Measurements from ENCODE around the gene NAPB. TPM values are rescaled to one million over a fixed set of nuclear protein-coding genes. Genes with fewer than 3 reads are reported as not detected.

Gene NAPB
- total and polyA plus RNA-seq, 7 donors, result 1.8 to 12.3 (median 3.0) TPM

DNA sequence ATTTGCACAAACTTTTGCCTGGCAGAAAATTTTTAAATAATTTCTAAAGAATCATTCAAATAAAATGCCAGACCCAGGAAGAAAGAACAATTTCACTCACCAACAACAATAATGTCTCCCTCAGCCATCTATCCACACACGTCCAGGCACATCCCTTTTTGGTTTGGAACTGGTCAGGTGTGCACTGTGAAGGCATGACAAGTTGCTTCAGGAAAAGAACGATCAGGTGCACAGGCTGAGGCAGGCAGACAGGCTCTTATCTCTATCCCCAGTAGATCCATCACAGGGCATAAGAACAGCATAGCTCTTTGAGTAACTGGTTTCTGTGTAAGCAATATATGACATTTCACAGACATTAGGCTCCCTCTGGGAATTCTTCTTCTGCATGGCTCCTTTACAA, 88.8 kb downstream of the NAPB start:
- no peak overlapping the region for H3K27ac ChIP-seq
- no peak overlapping the region for H3K4me3 ChIP-seq
- no peaks in the 10 kb centered on the region for H3K9me3 ChIP-seq
- intact Hi-C loops (cut with DNase I), result loop anchor here in 1 of 2 donors (10.0 kb wide), 1 partner anchor 88 kb away; no protein-coding TSS in a partner anchor
- no peaks in the 10 kb centered on the region for H3K36me3 ChIP-seq (ENCODE audit: insufficient read depth in 1 of 2, low read depth in 1 of 2)
- H3K4me1 ChIP-seq, result peaks cover 3% of the 10 kb centered on the region
- H3K27me3 ChIP-seq (ENCODE audit: insufficient read depth in 3 of 3, low read length in 2 of 3), result no peaks in the 10 kb centered on the region
- no peak for ATAC-seq
- TF ChIP-seq, protein P1, sequence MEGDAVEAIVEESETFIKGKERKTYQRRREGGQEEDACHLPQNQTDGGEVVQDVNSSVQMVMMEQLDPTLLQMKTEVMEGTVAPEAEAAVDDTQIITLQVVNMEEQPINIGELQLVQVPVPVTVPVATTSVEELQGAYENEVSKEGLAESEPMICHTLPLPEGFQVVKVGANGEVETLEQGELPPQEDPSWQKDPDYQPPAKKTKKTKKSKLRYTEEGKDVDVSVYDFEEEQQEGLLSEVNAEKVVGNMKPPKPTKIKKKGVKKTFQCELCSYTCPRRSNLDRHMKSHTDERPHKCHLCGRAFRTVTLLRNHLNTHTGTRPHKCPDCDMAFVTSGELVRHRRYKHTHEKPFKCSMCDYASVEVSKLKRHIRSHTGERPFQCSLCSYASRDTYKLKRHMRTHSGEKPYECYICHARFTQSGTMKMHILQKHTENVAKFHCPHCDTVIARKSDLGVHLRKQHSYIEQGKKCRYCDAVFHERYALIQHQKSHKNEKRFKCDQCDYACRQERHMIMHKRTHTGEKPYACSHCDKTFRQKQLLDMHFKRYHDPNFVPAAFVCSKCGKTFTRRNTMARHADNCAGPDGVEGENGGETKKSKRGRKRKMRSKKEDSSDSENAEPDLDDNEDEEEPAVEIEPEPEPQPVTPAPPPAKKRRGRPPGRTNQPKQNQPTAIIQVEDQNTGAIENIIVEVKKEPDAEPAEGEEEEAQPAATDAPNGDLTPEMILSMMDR (IDR thresholded peaks at IDR 0.05), result no peak
- DNase-seq, result no peak
- WGBS, 3 donors, result 70 to 86% (median 86%) methylated on average over 2 of the region's 2 CpGs

DNA sequence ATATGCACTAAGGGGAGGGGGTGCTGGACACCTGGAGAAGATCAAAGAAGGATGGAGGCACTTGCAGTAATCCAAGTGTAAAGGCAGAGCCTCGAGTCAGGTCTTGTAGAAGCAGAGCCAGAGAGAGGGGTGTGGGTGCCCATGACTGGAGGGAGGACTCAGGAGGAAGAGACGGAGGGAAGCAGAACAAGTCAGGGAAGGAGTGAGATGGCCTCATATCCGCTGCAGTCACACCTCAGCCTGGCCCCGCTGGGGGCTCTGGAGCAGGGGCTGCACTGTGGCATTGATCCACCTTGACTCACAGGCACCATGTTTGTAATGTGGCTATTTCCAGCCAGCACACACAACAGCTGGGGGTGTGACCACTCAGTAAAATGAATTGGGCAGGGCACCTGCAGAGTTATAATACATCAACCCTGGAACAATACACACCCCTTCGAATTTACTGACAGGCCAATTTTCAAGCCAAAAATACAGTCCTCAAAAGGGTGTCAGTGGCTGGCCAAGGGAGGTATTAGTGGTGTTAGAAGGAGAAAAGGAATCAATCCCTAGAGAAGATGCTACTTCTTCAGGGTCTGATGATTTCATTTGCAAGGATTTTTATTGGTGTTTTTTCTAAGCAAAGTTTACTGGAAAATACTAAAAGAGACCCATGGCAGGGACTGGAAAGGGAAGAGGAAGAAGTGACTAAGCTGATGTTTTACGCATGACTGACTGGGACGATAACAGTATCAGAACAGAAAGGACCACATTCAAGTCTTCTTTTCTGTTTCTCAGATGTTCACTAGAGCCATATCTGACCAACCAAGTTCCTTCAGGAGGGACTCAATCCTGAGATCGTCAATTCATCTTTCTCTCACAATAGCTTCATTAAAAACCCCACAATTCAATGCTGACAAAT, 89.6 kb downstream of the NAPB start:
- H3K36me3 ChIP-seq (ENCODE audit: insufficient read depth in 1 of 2, low read depth in 1 of 2), result no peaks in the 10 kb centered on the region
- H3K4me1 ChIP-seq, result peaks cover 3% of the 10 kb centered on the region
- intact Hi-C loops (cut with DNase I), result loop anchor here in 1 of 2 donors (10.0 kb wide), 1 partner anchor 87 kb away; no protein-coding TSS in a partner anchor
- TF ChIP-seq, protein P1 (IDR thresholded peaks at IDR 0.05), result no peak
- ATAC-seq, result no peak
- H3K27ac ChIP-seq, result no peak overlapping the region
- no peak overlapping the region for H3K4me3 ChIP-seq
- 64 to 65% (median 64%) methylated on average over 8 of the region's 8 CpGs for WGBS, 3 donors
- no peaks in the 10 kb centered on the region for H3K9me3 ChIP-seq
- DNase-seq, result no peak
- H3K27me3 ChIP-seq (ENCODE audit: insufficient read depth in 3 of 3, low read length in 2 of 3), result no peaks in the 10 kb centered on the region

DNA sequence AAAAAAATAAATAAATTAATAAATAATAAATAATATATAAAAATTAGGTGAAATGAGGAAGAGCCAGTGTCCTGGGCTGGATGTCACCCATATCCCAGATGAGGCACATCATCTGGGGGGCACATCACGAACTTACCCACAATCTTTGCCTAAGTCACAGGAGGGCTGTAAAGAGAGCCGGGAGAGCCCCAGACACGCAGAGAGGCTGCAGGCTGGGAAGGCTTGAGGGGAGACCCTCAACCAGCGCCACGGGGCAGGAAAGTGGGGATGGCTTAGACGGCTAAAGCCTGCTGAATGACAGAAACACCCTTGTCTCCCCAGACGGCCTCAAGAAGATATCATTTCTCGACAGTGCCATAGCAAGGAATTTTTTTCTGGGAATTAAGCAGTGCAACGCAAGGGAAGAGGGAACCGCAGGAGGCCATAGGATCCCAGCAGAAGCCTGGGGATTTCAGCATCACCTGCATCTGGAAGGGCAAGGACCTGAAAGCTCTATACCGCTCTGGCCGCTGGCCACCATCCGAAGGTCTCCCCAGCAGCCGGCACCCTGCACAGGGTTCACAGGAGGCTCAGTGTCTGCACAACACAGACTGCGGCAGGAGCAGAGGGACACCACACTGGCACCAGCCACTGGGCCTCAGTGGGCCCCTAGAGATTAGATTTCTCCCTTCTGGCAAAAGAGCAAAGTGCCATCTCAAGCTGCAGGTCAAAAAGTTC, 93.5 kb downstream of the NAPB start:
- DNase-seq (no peak), ATAC-seq (no peak)
- H3K27me3 ChIP-seq (ENCODE audit: insufficient read depth in 3 of 3, low read length in 2 of 3), result no peaks in the 10 kb centered on the region
- TF ChIP-seq, protein P1 (IDR thresholded peaks at IDR 0.05), result no peak
- no peak overlapping the region for H3K27ac ChIP-seq
- WGBS, 3 donors, result 87 to 91% (median 91%) methylated on average over 15 of the region's 15 CpGs
- no peak overlapping the region for H3K4me3 ChIP-seq
- no peaks in the 10 kb centered on the region for H3K9me3 ChIP-seq
- no peaks in the 10 kb centered on the region for H3K36me3 ChIP-seq (ENCODE audit: insufficient read depth in 1 of 2, low read depth in 1 of 2)
- intact Hi-C loops (cut with DNase I), result no loop called here
- H3K4me1 ChIP-seq, result no peaks in the 10 kb centered on the region

DNA sequence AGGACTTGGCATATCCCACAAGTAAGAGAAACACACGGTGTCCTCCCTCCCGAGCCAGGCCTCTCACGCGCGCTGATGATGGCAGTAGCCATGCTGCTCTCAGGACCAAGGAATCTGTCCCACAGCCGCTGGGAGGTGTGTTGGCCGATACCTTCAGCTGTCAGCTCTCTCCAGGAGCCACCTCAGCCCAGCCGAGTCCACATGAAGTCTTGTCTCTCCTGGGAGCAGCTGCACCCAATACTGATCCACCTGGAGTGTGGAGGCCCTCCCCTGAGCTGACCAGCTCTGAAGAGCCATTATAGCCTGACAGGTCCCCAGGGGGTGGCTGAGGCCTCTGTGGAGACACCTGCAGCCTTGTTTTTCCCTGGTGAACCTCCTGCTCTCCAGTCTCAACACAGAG, 94.5 kb downstream of the NAPB start:
- H3K27me3 ChIP-seq (ENCODE audit: insufficient read depth in 3 of 3, low read length in 2 of 3), result no peaks in the 10 kb centered on the region
- no peak for DNase-seq
- H3K4me3 ChIP-seq, result no peak overlapping the region
- intact Hi-C loops (cut with DNase I), result no loop called here
- TF ChIP-seq, protein P1 (IDR thresholded peaks at IDR 0.05), result no peak
- ATAC-seq, result no peak
- H3K36me3 ChIP-seq (ENCODE audit: insufficient read depth in 1 of 2, low read depth in 1 of 2), result no peaks in the 10 kb centered on the region
- H3K27ac ChIP-seq, result no peak overlapping the region
- H3K4me1 ChIP-seq, result no peaks in the 10 kb centered on the region
- H3K9me3 ChIP-seq, result no peaks in the 10 kb centered on the region
- 85 to 93% (median 87%) methylated on average over 8 of the region's 8 CpGs for WGBS, 3 donors

All from psoas muscle (tissue), 8 donors.